GM06990 (cell line): ENCODE measurements around the gene CST9L.

ENCODE experiments used
- DNase-seq: peaks from one replicate; pipeline ENCODE4 v3.0.0-alpha.2; 2011; ENCODE audit not compliant: insufficient read length; ENCODE audit errors: extremely low read depth
- H3K27me3 ChIP-seq: replicated peaks from 2 replicates; pipeline ENCODE4 v1.6.0; 2011; ENCODE audit warnings: low read length; ENCODE audit not compliant: control insufficient read depth, insufficient read depth
- H3K36me3 ChIP-seq: 2 replicates; pipeline ENCODE4 v1.5.1; 2011; ENCODE audit warnings: low read length; ENCODE audit not compliant: control insufficient read depth, insufficient read depth
- H3K4me3 ChIP-seq: replicated peaks from 2 replicates; pipeline ENCODE4 v1.5.1; 2011; ENCODE audit warnings: low read depth, mild to moderate bottlenecking, control low read depth, low read length
- TF ChIP-seq, protein P1 (sequence below): IDR thresholded peaks from 2 replicates; pipeline ENCODE4 v1.5.1; 2011; ENCODE audit warnings: low read length, control low read depth, mild to moderate bottlenecking, inconsistent platforms; ENCODE audit not compliant: insufficient read depth, poor library complexity, severe bottlenecking

Gene CST9L

GRCh38 chr20:23564927-23565326 is 3.4 kb downstream of the CST9L start:
- no peak for DNase-seq
- no peaks in the 10 kb centered on the region for H3K27me3 ChIP-seq
- H3K36me3 ChIP-seq: no peaks in the 10 kb centered on the region
- H3K4me3 ChIP-seq: no peak overlapping the region
- TF ChIP-seq, protein P1, sequence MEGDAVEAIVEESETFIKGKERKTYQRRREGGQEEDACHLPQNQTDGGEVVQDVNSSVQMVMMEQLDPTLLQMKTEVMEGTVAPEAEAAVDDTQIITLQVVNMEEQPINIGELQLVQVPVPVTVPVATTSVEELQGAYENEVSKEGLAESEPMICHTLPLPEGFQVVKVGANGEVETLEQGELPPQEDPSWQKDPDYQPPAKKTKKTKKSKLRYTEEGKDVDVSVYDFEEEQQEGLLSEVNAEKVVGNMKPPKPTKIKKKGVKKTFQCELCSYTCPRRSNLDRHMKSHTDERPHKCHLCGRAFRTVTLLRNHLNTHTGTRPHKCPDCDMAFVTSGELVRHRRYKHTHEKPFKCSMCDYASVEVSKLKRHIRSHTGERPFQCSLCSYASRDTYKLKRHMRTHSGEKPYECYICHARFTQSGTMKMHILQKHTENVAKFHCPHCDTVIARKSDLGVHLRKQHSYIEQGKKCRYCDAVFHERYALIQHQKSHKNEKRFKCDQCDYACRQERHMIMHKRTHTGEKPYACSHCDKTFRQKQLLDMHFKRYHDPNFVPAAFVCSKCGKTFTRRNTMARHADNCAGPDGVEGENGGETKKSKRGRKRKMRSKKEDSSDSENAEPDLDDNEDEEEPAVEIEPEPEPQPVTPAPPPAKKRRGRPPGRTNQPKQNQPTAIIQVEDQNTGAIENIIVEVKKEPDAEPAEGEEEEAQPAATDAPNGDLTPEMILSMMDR: no peak

GRCh38 chr20:23562721-23563342 is 5.5 kb downstream of the CST9L start:
- no peaks in the 10 kb centered on the region for H3K36me3 ChIP-seq
- no peaks in the 10 kb centered on the region for H3K27me3 ChIP-seq
- TF ChIP-seq, protein P1: no peak
- H3K4me3 ChIP-seq: no peak overlapping the region
- DNase-seq: no peak

- no peaks in the 10 kb centered on the region for H3K36me3 ChIP-seq
- H3K27me3 ChIP-seq: peaks cover 3% of the 10 kb centered on the region
- no peak overlapping the region for H3K4me3 ChIP-seq
- TF ChIP-seq, protein P1: no peak
- no peak for DNase-seq
These were observed 13.9 kb downstream of the CST9L start for GRCh38 chr20:23554401-23554800.

DNA sequence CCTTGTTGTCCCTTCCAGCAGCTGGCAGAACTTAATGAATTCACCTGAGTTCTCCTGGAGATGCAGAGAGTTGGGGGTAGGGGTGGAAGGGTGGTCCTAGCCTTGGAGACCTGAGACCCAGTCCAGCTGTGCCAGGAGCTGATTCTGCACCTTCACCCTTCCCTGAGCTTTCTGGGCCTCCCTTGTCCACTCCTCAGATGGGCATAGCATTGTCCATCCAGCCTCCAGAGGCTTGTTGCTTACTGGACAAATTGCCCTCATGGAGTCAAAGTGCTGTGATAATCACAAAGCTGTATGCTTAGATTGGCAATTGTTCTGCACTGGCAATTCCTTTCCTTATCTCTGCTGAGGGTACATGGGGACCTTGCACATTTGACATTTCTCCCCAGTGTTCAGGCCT is 16.5 kb downstream of the CST9L start:
- peaks cover 3% of the 10 kb centered on the region for H3K27me3 ChIP-seq
- DNase-seq: no peak
- H3K4me3 ChIP-seq: no peak overlapping the region
- no peaks in the 10 kb centered on the region for H3K36me3 ChIP-seq
- TF ChIP-seq, protein P1: no peak

GRCh38 chr20:23551383-23551782 is 16.9 kb downstream of the CST9L start:
- Histone ChIP-seq H3K4me3 (no peak overlapping the region), H3K36me3 (no peaks in the 10 kb centered on the region), H3K27me3 (peaks cover 3% of the 10 kb centered on the region)
- TF ChIP-seq, protein P1: no peak
- no peak for DNase-seq

DNA sequence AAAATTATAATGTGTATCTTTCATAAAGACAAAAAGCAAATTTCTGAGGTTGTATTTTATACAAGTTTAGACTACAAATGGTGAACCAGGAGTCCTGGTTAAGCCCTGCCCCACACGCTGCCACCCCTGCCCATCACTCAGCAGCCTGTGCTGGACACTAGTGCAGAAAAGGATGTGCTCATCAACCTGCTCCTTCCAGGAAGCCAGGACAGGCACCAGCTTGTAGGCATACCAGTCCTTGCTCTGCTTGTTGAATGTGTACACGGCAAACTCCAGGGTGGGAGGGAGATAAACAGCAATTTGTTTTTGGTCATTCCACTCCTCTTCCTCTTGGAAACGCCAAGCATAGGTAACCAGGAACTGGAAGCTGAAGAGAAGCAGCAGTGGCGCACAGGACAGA is 18.1 kb downstream of the CST9L start:
- H3K27me3 ChIP-seq: peaks cover 3% of the 10 kb centered on the region
- H3K4me3 ChIP-seq: no peak overlapping the region
- no peak for DNase-seq
- no peaks in the 10 kb centered on the region for H3K36me3 ChIP-seq
- TF ChIP-seq, protein P1: no peak
